GM18861 (cell line): ENCODE results near the gene ZNF726.
"Not testable (repeated sequence)": the region's sequence is repeated elsewhere in the genome, so short reads cannot be mapped to it uniquely, and the experiment has no call there.

Source experiments
- ATAC-seq: cut with Tn5 transposase; IDR thresholded peaks from one replicate; pipeline ENCODE4 v1.9.1; 2021; ENCODE audit not compliant: unreplicated experiment

The ZNF726 gene

GRCh38 chr19:23937031-23937430 is 22.3 kb downstream of the ZNF726 start:
- ATAC-seq = not testable (repeated sequence)

DNA sequence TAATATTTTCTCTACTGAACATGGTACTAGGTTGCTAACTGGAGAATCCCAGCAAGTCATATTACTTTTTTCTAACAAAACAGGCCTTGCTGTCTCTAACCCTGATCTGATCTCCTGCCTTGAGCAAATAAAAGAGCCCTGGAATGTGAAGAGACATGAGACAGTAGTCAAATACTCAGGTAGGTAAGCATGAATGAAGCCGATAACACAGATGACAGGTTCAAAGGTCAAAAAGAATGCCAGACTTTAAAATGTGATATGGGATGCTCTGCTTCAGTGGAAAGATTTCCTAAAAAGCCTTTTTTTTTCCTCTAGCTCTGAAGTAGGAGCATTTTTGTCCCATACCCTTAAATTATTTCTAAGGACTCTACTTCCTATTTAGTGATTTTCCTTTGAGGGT is 28.7 kb downstream of the ZNF726 start:
- no peak for ATAC-seq

- no peak for ATAC-seq
Measured at GRCh38 chr19:23946569-23946968, 31.9 kb downstream of the ZNF726 start.

- no peak for ATAC-seq
Measured at GRCh38 chr19:23949611-23950010, 34.9 kb downstream of the ZNF726 start.

GRCh38 chr19:23956051-23956450 is 41.4 kb downstream of the ZNF726 start:
- ATAC-seq = no peak

GRCh38 chr19:23957660-23958281 is 43.1 kb downstream of the ZNF726 start:
- ATAC-seq = no peak

DNA sequence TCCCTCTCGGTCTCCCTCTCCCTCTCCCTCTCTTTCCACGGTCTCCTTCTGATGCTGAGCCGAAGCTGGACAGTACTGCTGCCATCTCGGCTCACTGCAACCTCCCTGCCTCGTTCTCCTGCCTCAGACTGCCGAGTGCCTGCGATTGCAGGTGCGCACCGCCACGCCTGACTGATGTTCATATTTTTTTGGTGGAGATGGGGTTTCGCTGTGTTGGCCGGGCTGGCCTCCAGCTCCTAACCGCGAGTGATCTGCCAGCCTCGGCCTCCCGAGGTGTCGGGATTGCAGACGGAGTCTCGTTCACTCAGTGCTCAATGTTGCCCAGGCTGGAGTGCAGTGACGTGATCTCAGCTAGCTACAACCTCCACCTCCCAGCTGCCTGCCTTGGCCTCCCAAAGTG is 48.7 kb downstream of the ZNF726 start:
- not testable (repeated sequence) for ATAC-seq

- ATAC-seq = not testable (repeated sequence)
Measured at GRCh38 chr19:23963881-23964280, 49.2 kb downstream of the ZNF726 start.

- ATAC-seq = not testable (repeated sequence)
Measured at GRCh38 chr19:23964334-23964733, 49.6 kb downstream of the ZNF726 start.

DNA sequence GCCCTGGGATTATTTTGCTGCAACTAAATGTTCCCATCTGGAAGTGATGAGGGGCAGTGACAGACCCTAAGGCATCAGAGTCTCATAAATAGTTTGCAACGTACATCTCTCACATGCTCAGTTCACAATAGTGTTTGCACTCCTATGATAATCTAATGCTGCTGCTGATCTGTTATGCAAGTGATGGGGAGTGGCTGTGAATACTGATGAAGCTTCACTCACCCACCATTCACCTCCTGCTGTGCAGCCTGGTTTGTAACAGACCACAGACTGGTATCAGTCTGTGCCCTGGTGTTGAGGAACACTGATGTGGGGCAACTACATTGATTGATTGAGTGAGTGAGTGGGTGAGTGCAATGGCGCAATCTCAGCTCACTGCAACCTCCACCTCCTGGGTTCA is 54.9 kb downstream of the ZNF726 start:
- ATAC-seq = no peak

GRCh38 chr19:23971598-23971997 is 56.9 kb downstream of the ZNF726 start:
- no peak for ATAC-seq

DNA sequence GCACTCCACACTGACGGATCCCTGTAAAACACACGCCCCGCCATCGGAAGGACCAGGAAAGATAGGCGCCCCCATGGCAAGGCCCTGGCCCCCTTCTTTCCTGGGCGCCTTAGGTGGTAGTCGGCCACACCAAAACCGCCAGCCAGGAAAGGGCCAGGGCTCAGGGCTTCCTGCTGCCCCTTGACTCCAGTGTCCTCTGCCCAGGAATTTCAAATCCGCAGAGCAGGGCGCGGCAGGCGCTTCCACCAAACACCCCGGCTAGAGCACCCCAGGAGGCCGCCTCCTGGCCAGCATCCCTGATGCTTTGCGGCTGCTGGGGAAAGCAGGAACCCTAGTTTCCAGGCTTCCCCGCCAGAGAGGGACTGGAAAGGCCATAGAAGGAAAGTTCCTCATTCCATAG is 57.5 kb downstream of the ZNF726 start:
- no peak for ATAC-seq

- no peak for ATAC-seq
Measured at GRCh38 chr19:23974941-23975340, 60.3 kb downstream of the ZNF726 start.

GRCh38 chr19:23976631-23977030 is 61.9 kb downstream of the ZNF726 start:
- not testable (repeated sequence) for ATAC-seq

GRCh38 chr19:23977256-23977655 is 62.6 kb downstream of the ZNF726 start:
- ATAC-seq = not testable (repeated sequence)

- no peak for ATAC-seq
Measured at GRCh38 chr19:23978068-23978467, 63.4 kb downstream of the ZNF726 start.

- ATAC-seq = no peak
Measured at GRCh38 chr19:23980805-23981204, 66.1 kb downstream of the ZNF726 start.

DNA sequence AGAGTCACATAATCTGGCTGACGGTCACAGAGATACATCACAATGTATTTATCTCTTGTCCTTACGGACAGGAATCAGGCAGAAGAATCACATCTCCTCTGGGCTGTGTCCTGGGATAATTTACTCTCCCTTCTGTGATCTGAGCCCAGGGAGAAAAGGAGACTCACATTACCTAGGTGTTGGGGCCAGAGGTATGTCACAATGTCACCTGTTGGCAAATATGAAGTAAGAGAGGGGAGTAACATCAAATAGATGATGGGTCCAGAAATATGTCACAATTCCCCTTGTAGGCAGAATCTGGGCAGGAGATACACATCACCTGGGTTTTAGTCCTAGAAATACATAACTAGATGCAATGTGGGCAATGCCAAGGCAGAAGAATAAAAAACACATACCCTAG is 67.2 kb downstream of the ZNF726 start:
- no peak for ATAC-seq

DNA sequence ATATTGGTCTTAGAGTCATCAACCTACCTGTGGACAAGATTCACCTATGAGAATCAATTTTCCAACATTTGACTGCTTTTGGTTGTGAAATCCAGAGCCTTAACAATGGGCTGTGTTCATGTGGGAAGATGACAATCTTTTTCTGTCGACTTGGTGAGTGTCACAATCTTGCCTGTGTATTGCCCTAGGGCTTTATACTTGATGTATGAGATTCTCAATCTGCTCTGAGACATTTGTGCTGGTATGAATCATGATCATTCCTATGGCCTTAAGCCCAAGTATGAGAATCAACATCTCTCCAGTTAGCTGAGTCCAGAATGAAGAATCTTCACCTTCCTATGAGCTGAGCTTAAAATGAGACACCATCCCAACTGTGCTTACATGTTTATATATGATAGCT is 68.7 kb downstream of the ZNF726 start:
- ATAC-seq = no peak
